HG02798 (cell line): ENCODE measurements around the gene SRRM4.

Experiments
- ATAC-seq: cut with Tn5 transposase; IDR thresholded peaks from one replicate; pipeline ENCODE4 v1.9.1; 2021; ENCODE audit warnings: mild to moderate bottlenecking; ENCODE audit not compliant: unreplicated experiment, poor library complexity

SRRM4 gene

DNA sequence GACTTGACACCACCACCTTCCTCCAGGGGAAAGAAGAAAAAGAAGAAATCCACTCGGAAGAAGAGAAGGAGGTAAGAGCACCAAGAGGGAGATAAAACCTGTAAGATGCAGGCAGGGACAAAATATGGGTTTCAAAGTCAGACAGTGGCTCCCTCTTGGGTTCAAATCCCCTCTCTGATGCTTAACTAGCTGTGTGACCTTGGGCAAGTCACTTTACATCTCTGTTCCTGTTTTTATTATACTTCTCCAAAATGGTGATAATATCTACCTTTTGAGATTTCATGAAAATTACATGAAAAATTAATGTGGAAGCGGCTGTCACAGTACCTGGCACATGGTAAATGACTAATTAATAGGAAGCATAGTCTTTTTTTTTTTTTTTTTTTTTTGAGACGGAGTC, 133.0 kb downstream of the SRRM4 start:
- no peak for ATAC-seq

DNA sequence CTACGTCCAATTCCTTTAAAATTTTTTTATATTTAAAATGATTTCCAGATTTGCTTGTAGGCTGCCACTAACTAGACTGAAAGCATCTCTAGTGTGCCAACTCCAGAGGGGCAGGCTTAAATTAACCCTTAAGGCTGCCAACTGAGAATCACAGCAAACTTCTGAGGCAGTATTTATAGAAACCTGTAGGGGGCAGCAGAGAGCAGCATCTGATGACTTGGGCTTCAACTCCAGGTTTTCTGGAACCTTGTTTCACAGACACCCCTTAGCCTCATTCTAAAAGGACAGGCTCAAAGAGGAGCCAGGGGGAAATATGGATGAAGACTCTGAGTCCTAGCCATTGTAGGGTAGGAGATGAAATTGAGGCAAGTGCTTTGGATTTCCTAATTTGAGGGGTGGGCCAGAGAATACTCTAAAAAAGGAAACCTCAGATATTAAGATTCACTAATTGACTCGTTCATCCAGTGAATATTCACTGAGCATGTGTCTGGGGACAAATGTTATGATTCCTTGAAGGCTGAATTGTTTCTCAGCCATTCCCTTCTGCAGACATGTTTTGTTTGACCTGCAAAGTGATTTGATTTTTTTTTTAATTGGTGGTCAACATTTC, 134.1 kb downstream of the SRRM4 start:
- ATAC-seq: no peak

DNA sequence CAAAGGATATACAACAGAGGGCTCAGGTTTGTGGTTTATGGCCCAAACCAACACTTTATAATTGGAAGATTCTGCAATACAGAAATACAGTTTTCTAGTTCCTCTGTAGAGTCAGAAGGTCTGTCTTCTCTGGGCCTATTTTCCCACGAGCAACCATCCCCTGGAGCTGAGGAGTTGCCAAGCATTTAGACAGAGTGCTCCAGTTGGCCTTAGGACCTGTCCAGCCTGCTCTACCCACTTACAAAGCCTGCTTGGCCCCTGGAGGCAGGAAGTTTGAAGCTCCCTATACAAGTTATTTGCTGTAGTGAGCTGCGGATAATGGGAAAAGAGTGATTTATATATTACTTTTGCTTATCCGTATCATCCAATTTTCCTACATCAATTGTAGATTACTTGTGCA, 136.6 kb downstream of the SRRM4 start:
- no peak for ATAC-seq

DNA sequence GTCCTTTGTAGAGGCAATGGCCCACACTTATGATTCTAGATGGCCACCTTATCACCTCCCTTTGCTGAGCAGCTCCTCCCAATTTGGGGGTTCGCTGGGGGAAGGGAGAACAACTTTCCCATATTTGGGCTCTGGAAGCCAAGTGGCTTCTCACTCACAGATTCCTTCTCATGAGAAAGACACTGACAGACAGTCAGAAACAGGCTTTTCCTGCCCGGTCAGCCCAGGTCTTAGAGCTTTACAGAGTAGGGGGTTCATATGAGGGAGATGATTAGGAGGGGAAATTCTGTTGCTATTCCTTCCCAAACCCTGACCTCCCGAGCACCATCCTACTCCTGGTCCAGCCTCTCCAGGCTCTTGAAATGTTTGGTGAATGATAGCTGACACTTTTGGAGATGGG, 137.3 kb downstream of the SRRM4 start:
- no peak for ATAC-seq

DNA sequence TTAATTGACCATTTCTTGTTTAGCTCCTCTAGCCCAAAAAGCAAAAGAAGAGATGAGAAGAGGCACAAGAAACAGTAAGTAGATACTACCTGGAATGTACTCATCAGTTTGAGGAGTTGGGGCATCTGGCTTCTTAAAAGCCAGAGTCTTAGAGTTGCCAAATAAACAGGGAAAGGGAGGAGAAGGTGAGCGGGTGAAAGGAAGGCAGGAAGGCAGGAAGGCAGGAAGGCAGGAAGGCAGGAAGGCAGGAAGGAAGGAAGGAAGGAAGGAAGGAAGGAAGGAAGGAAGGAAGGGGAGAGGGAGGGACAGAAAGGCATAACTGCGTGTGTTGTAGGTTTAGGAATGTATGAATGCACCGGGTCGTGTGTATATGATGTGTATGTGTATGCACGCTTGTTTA, 140.7 kb downstream of the SRRM4 start:
- no peak for ATAC-seq

DNA sequence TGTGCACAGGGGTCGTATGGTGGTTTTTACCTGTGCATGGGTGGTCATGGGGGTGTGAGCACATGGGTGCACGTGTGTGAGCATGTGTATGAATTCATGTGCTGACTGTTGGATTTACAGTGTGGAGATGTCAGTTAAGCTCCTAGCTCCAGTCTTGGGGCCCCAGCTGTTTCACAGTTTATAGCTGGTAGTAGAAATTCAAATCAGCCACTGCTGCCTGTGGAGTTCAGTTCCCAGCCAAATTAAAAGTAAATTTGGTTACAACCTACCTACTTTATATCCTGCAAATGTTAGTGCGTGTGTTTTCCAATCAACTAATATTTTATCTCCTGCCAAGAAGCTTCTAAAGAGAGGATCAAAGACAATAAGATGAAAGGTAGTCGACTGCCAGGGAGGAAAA, 141.4 kb downstream of the SRRM4 start:
- no peak for ATAC-seq

DNA sequence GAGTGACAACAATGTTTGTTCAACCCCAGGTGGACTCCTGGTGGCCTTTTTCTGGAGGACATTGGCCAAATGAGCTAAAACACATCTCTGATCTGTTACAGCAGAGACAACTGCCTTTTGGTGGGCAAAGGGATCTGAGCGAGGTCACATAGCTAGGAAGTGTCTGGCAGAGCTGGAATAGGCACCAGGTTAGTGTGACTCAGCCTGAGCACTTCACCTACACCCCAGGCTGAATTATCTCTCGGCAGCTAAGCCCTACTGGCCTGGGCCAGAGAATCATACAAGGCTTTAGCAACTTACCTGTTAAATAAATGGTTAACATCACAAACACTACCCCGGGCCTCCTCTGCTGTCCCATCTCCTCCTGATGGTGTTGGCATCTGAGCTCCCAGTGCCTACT, 147.2 kb downstream of the SRRM4 start:
- no peak for ATAC-seq

DNA sequence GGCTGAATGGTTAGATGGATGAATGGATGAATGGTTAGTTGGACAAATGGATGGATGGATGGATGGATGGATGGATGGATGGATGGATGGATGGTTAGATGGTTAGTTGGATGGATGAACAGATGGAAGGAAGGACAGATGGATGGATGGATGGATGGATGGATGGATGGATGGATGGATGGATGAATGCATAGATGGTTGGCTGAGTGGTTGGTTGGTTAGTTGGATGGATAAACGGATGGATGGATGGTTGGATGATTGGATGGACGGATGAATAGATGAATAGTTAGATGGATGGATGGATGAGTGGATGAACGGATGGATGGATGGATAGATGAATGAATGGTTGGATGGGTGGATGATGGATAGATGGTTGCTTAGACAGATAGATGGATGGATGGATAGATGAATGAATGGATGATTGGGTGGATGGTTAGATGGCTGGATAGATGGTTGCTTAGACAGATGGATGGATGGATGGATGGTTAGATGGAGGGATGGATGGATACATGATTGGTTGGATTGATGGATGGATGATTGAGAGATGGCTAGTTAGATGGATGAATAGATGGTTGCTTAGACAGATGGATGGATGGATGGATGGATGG, 148.6 kb downstream of the SRRM4 start:
- no peak for ATAC-seq

DNA sequence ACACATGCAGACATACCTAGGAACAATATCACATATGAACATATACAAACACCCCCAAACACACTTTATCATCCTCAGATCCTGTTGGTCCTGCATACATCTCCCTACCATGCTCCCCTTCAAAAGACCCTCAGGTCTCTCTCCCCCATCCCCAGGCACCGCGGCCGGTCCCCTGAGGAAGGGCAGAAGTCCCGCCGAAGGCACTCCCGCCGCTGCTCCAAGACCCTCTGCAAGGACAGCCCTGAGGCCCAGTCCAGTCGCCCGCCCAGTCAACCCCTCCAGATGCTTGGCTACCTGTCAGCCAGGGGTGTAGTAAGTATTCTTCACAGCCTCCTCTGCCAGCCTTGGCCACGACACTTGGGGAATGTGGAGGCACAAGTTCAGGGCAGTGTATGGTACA, 149.2 kb downstream of the SRRM4 start:
- ATAC-seq: no peak

DNA sequence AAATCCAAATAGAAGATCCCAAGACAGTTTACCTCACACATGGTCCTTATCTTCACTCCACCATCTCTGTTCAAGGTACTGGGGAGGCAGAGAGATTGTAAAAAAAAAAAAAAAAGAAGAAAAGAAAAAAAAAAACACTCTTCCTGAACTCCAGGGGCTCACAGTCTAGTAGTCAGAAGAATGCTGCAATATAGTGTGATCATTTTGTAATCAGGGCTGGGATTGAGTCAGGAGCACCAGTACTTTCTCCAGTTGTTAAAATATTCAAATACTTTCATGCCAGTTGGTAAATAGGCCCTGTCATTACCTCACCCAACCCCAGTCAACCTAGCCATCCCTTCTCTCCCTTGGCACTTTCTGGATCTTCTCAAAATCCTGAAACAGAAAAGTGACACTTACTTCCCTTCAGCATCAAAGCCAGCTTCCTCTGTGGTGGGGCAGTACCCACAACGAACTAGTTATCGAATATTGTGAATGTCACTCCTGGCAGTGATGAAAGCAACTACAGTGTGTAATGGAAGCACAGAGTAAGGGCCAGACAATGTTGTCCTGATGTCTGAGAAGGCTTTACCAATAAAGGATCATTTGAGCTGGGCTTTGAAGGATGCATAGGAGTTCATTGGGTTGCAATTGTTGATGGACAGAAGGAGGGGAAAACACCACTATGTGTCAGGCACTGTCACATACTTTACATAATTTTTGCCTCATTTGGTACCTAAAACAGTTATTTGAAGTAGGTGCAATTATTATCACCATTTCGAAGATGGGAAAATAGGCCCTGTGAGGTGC, 153.1 kb downstream of the SRRM4 start:
- ATAC-seq: no peak

DNA sequence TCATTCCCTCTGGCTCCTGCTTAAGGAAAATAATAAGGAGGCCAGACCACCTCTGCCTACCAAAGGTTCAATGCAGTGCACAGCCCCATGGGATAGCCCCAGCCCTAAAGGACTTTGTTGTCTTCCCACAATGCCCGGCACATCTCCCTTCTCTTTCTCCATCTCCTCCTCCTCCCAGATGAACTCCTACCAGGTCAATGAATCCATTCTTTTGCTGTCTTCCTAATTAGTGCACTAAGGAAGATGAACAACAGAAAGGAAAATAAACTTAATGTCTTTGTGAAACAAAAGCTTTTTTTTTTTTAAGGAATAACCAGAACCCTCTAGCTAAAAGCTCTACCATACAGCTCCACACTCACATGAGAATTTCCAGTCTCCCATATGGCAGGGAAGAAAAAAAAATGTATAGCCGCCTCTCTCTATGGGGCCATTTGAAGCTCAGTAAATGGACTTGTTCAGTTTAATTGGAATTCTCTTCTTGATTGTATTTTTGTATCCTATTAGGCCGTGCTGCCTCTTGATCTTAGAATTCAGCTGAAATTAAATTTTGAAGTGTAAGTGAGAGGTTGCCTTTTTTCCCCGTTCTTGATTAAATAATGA, 155.6 kb downstream of the SRRM4 start:
- no peak for ATAC-seq

DNA sequence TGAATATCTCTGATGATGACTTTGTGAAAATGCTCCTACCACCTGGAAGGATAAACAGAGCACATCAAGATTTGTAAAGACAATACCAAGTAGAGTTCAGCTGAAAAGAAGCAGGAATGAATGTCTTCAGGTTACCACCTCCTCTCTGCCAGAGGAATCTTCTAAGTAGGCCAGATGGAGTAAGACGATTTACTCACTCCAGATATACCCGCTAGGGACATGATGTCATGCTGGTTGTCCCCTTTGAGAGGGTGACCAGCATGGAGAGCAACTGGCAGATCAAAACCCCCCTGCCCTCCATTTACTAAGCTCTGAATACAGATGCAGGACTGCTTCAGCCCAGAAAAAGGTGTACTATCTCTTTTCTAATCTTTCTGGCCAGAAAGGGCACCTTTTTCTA, 158.1 kb downstream of the SRRM4 start:
- ATAC-seq: no peak

DNA sequence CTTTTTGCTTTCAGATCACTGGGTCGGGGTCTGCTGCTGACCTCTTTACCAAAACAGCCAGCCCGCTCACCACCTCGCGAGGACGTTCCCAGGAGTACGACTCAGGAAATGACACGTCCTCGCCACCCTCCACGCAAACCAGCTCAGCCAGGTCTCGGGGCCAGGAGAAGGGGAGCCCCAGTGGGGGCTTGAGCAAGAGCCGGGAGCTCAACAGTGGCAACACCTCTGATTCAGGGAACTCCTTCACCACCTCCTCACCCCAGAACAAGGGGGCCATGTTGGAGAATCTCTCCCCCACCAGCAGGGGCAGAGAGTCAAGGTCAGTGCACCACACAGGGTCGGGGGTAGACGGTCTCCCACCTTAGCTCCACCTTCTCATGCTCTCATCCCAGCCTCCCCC, 164.0 kb downstream of the SRRM4 start:
- no peak for ATAC-seq

DNA sequence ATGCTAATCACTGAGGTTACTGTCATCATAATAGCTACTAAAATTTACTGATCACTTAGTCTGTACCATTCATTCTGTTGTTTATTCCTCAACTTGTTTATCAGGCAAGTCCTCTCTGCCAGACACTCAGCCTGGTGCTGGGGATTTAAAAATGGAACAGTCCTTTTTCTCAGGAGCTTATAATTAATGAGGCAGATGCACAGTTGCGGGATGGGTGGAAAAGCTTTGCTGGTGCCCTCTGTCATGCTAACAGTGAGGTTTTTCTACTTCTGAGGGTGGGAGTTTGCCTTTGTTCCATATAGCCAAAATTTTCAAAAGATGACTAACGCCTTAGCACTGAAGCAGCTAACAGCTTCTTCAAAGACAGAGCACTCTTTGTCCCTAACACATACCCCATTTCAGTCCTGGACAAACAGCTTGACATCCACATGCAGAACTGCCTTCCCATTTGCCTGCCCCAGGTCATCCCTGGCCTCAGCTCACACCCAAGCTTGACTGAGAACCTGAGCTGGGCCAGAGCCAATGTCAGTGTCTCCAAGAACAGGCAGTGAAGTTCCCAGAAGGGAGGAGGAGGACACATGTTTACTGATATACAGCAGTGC, 166.6 kb downstream of the SRRM4 start:
- no peak for ATAC-seq

DNA sequence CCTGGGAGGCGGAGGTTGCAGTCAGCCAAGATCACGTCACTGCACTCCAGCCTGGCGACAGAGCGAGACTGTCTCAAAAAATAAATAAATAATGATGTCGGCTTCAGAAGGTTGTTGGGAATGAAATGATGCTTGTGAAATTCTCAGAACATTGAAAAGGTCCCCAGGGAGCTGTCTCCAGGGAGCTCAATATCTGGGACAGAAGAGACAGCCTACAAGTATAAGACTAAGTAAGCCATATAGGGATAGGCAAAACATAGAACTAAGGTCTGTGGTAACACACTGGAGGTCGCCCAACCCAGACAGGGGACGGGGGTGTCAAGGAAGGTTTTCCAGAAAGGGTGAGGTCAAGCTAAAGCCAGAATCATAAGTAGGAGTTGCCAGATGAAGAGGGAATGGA, 167.9 kb downstream of the SRRM4 start:
- no peak for ATAC-seq

DNA sequence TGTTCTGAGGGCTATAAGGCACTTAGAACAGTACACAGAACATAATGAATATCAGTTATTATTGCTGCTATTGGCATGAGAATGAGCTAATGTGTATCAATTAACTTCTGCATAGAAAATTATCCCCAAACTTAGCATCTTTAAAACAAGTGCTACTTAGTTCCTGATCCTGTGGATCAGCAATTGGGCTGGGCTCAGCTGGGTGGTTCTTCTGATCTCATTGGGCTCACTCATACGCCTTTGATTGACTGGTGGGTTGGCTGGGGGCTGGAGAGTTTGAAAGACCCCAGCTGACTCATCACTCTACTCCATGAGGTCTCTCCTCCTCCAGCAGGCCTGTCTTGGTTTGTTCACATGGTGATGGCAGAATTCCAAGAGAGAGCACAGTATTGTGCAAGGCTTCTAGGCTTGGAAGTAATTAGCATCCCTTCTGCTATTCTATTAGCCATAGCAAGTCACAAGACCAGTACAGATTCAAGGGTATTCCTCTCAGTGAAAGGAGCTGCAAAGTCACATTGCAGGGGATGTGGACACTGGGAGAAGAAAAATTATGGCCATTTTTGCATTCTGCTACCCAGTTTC, 170.2 kb downstream of the SRRM4 start:
- ATAC-seq: no peak

DNA sequence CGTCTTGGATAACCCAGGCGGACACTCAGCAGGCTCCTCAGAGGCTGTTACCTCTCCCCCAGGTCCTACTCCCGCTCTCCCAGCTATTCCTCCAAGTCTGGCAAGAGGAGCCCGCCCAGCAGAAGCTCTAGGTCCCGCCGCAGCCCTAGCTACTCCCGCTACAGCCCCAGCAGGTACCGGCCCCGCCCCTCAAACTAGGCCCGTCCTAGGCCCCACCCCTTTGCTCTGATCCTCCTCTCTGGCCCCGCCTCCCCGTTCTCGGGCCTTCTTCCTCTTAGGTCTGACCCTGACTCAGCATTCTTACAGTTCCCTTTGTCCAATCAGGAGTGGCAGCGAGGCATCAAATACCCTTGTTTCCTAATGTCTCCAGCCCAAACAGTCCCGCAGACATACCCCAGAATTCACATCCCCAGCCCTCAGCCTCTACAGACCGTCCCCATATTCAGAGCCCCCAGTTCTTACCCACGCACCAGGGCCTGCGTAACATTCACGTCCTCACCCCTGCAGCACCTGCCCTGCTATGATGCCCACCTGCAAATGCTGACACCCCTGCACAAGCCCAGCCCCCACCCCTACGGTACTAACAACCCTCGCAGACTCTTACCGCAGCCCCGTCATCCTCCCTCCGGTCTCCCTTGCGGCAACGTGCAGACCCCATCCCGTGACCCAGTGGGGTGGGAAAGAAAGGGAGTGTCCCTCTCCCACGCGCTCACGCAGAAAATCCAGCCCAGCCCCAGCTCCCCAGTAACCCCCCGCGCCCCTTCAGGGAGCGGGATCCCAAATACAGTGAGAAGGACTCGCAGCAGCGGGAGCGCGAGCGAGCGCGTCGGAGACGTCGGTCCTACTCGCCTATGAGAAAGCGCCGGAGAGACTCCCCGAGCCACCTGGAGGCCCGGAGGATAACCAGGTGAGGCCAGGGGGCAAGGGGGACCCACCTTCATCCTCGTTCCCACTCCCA, 172.4 kb downstream of the SRRM4 start:
- ATAC-seq: no peak

DNA sequence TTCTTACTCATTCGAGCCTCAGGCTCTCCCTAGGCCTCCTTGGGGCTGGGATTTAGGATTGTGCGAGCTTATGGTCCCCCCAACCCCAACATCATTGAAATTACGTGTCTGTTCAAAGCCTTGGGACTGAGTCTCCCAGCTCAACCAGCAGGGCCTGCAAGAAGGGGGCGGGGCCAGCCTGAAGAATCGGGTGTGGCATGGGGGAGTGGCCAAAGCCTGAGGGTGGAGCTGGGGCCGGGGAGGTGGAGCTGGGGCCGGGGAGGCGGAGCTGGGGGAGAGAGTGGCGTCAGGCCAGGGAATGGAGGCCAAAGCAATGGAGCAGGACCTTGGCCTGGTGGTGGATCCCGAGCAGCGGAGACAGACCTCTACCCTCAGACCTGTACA, 173.1 kb downstream of the SRRM4 start:
- ATAC-seq: no peak

DNA sequence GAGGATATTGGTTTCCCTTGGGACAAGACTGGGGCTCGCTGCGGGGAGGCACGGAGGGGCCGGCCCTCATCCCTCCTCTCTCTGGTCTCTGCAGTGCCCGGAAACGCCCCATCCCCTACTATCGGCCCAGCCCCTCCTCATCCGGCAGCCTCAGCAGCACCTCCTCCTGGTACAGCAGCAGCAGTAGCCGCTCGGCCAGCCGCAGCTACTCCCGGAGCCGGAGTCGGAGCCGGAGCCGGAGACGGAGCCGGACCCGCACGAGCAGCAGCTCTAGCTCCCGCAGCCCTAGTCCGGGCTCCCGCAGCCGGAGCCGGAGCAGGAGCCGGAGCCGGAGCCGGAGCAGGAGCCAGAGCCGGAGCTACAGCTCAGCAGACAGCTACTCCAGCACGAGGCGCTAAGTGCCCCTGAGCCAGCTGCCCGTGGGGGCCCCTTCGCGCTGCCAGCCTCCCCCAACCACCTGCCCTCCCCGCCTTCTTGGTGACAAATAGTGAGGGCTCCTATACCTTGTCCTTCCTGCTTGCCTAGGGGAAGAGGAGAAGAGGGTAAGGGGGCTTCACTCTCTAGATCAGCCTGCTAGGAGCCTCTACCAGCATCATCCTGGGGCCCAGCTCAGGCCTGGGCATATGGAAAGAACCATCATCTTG, 175.2 kb downstream of the SRRM4 start:
- no peak for ATAC-seq
